Measurements from ENCODE around the gene LGR5. TPM values are rescaled to one million over a fixed set of nuclear protein-coding genes. Genes with fewer than 3 reads are reported as not detected.

Gene LGR5, protein sequence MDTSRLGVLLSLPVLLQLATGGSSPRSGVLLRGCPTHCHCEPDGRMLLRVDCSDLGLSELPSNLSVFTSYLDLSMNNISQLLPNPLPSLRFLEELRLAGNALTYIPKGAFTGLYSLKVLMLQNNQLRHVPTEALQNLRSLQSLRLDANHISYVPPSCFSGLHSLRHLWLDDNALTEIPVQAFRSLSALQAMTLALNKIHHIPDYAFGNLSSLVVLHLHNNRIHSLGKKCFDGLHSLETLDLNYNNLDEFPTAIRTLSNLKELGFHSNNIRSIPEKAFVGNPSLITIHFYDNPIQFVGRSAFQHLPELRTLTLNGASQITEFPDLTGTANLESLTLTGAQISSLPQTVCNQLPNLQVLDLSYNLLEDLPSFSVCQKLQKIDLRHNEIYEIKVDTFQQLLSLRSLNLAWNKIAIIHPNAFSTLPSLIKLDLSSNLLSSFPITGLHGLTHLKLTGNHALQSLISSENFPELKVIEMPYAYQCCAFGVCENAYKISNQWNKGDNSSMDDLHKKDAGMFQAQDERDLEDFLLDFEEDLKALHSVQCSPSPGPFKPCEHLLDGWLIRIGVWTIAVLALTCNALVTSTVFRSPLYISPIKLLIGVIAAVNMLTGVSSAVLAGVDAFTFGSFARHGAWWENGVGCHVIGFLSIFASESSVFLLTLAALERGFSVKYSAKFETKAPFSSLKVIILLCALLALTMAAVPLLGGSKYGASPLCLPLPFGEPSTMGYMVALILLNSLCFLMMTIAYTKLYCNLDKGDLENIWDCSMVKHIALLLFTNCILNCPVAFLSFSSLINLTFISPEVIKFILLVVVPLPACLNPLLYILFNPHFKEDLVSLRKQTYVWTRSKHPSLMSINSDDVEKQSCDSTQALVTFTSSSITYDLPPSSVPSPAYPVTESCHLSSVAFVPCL
- 4.1 TPM for total RNA-seq (ENCODE audit: insufficient read depth, low replicate concordance)

DNA sequence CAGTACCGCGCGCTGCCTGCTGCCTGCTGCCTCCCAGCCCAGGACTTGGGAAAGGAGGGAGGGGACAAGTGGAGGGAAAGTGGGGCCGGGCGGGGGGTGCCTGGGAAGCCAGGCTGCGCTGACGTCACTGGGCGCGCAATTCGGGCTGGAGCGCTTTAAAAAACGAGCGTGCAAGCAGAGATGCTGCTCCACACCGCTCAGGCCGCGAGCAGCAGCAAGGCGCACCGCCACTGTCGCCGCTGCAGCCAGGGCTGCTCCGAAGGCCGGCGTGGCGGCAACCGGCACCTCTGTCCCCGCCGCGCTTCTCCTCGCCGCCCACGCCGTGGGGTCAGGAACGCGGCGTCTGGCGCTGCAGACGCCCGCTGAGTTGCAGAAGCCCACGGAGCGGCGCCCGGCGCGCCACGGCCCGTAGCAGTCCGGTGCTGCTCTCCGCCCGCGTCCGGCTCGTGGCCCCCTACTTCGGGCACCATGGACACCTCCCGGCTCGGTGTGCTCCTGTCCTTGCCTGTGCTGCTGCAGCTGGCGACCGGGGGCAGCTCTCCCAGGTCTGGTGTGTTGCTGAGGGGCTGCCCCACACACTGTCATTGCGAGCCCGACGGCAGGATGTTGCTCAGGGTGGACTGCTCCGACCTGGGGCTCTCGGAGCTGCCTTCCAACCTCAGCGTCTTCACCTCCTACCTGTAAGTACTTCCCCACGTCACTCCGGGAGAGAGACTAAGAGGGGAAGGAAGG lies at the start of gene LGR5:
Gene LGR5 (plus strand): TSS at position 186 of the 732 bp plus-strand sequence. CDS start 283 bp downstream, at position 469.
- DNase-seq (ENCODE audit: low spot score) = peak; percentile 58

DNA sequence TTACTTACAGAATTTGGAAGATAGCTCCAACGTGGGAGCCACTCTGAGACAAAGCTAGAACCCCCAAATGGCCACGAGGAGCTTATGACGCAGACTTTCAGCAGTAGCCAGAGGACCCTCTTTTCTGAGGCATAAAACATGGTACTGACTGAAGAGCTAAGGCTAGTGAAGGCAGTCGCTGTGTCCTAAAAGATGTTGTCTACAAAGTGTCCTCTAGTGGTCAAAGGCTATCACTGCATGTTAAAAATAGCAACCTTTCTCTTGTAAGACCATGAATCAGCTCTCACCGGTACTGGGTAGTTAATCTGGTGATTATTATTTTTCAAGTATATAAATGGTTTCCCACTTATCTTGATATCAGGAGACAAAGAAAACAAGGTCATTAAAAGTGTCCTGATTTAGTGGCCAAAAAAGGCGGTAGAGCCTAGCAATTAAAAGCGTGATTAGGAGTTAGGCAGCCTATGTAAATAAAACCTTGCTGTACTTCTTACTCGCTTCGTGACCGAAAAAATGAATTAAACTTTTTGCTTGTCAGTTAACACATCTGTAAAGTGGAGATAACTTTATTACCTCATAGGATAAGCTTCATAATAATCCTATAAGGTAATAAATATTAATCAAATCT lies 47.0 kb upstream of the LGR5 start:
- DNase-seq (ENCODE audit: low spot score) = peak; percentile 68

DNA sequence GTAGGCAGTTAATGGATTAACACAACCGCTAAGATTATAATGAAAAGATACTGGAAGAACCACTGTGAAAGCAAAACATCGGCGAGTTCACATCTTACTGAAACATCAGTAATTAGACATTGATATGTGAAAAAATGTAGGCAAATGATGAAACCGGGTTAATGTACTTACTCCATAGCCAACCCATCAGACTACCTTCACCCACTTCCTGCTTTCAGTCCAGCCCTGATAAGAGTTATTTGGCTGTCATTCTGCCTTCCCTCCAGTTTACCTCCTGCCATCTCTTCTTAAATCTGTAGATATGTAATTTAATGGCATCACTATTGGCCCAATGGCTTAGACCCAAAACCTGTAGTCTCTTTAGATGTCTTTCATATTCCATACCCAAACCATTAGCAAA lies 46.0 kb upstream of the LGR5 start:
- DNase-seq (ENCODE audit: low spot score) = no peak

DNA sequence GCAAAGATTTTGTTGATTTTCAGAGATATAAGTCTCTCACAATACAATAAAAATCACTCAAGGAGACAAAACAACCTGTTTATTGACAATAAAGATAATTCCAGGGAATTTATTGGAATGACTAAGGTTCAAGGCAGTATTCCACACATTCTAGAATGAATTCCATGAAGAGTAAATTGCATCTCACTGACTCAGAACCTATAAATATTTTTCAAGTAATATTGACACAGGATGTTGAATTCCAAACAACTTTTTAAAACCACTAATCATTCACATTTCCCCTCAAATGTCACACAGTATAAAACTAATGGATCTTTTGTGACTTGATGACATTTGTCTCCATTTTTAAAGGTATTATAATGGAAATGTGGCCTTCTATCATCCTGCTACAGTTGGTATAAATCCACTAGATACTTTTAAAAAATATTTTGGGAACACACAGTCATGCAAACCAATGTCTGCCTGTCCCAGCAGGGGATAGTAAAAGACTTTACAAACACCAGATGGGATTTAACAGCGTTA lies 42.1 kb upstream of the LGR5 start:
- no peak for DNase-seq (ENCODE audit: low spot score)

DNA sequence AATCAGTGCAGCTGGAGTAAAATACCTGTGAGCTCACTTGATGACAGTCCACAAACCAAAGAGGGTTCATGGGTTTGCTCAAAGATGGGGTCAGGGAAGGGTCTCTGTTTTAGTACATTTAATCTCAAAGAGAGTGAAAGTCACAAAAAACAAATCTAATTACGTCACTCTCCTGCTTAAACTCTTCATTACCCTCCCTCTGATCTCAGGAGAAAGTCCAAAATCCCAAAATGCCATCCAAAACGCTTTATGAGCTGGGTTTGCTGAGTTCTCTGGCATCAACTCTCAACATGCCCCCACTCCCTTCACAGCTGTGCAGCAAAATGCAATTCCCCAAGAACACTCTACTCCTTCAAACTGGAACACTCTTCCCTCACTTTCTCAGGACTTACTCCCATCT lies 40.4 kb upstream of the LGR5 start:
- peak; percentile 26 for DNase-seq (ENCODE audit: low spot score)

DNA sequence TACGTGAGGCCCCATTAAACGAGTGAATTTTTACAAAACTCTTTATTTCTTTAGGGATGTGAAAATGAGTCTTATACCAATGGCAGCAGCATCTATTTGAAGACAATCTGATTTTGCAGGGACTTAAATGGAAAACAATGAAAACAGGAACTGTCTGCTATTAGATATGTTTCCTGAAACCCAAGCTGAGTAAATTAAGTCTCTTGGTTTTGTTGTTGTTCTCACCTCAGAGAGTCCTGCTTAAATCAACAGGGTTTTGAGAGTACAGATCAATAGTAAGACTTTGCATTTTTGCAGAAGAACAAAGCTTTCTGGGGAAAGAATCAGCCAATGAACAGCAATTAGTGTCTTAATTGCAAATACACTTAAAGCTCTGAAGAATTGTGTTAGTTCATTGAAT lies 39.1 kb upstream of the LGR5 start:
- no peak for DNase-seq (ENCODE audit: low spot score)

DNA sequence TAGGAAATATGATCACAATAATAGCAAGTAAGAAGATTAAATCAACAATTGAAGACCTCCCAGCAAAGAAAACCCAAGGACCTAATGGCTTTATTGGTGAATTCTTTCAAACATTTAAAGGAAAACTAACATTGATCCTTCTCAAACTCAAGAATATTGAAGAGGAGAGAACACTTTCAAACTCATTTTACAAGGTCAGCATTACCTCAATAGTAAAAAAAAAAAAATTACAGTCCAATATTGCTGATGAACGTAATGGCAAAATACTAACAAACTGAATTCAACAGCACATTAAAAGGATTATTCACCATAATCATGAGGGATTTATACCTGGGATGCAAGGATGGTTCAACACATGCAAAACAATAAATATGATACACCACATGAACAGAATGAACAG lies 33.7 kb upstream of the LGR5 start:
- DNase-seq (ENCODE audit: low spot score) = no peak

DNA sequence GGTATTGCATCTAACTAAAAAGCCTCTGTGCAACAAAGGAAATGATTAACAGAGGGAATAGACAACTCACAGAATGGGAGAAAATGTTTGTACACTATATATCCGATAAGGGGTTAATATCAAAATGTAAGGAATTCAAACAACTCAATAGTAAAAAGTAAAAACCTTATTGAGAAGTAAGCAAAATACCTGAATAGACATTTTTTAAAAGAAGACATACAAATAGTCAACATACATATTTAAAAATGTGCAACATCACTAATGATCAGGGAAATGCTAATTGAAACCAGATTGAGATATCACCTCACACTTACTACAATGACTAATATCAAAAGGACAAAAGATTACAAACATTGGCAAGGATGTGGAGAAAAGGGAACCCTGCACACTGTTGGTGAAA lies 31.9 kb upstream of the LGR5 start:
- no peak for DNase-seq (ENCODE audit: low spot score)

DNA sequence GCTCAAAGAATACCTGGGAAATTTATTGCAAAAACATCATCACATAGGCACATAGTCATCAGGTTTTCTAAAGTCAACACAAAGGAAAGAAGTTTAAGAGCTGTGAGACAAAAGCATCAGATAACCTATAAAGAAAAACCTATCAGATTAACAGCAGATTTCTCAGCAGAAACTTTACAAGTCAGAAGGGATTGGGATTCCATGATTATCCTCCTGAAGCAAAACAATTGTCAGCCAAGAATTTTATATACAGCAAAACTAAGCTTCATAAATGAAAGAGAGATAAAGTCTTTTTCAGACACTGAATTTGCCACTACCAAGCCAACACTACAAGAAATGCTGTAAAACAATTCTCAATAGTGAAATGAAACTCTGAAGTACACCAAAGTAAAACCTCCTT lies 28.8 kb upstream of the LGR5 start:
- DNase-seq (ENCODE audit: low spot score) = no peak

DNA sequence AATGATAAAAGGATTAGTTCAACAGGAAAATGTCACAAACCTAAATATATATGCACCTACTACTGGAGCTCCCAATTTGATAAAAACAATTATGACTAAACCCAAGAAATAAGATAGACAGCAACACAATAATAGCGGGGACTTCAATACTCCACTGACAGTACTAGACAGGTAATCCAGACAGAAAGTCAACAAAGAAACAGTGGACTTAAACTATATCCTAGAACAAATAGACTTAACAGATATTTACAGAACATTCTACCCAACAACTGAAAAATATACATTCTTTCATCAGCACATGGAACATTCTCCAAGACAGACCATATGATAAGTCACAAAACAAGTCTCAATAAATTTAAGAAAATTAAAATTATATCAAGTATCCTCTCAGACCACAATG lies 28.0 kb upstream of the LGR5 start:
- DNase-seq (ENCODE audit: low spot score) = no peak

DNA sequence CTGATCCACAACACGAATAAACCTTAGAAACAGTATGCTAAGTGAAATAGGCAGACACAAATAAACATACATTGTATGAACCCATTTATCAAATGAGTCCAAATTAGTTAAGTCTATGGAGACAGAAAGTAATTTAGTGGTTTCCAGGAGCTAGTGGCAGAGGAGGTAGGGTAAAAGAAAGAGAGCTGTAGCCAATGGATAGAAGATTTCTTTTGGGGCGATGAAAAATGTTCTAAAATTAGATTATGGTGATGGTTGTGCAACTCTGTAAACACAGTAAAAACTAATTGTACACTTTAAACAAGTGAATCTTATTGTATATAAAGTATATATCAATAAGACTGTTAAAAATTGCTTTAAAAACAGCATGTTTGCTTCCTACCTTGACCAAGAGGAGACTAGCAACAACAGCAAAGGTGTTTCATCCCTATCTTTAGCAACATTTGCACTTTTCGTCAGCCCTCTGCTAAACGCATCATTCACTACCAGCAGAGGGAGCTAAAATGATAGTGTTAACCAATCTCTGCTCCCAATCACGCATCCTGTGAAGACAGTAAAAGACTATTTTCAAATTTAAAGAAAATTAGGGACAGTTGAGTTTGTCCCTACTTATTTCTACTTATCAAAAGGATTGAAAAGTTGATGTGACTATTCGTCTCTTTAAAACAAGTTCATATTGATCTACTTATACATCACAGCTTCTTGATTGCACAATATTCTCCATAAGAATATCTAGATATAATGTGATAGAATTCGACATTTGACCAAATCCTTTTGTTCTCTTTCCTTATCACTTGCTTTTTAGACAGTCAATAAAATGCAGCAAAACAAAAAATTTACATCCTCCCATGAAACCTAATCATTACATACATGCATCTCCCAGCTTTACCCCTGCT lies 24.0 kb upstream of the LGR5 start:
- peak; percentile 63 for DNase-seq (ENCODE audit: low spot score)

DNA sequence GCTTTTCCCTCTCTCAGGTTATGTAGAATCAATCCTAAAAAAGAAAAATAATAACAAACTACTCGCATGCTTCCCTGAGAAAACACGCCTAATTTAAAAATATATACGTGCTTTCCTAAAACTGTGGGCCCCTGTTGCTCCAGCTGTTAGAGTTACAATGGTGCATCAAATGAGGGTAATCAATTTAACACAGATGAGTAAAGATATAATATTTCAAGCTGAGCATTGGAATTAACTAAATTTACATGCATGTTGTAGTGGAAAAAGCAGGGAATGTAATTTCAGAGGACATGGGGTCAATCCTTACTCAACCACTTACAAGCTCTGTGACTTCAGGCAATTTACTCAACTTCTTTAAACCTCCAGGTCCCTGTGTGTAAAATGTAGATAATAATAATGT lies 22.4 kb upstream of the LGR5 start:
- no peak for DNase-seq (ENCODE audit: low spot score)

DNA sequence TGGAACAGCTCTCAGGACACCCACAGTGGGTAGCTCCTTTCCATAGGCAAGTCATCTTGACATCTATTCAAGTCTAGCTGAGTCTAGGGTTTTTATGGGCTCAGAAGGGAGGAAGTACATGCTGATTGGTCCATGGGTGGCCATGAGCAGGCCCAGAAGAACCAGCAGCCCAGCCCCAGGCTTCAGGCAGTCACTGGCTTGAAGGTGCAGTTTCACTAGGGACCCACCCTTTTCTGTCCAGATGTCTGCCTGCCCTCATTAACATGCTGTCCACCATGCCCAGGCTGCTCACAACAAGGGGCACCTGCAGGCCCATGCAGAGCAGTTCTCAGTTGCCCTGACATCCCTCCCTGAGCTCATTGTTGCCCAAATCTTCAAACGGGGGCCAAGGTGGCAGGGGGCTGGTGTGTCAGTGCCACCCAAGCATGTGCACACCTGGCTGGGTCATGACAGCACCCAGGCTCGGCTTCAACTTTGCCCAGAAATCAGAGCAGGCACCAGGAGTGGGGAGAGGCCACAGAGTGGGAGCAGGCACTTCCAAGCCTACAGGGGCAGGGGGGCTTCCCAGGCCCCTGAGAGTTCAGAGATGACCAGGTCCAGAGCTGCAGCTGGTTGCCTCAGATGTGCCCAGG lies 18.7 kb upstream of the LGR5 start:
- DNase-seq (ENCODE audit: low spot score) = no peak

DNA sequence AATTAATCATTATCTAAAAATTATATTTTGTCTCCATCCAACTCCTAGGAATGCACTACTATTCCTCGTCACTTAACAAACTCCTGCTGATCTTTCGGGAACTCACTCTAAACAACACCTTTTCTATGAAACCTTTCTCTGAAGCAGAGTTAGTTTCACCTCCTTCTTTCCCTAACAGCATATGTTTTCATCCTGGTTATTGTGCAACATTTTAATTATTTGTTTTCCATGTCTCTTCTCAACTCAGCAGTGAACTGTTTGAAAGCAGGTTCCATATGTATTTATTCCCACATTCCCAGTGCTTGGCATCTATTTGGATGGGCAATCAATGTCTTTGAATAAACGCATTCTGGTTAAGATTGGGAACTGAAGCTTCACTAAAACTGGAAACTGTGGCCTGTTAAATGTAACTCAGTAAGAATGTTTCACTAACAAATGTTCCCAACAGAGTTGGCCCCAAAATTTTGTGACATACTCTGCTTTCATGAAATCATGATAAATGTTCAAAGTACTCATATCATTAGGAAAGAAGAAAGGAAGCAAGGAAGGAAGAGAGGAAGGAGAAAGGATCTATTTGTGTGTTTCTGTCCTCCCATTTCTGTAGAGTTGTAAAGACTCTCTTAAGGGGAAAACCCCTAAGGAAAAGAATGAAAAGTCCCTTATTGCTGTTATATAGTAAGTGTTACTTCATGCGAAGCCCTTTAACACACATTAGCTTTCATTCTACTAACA lies 13.9 kb upstream of the LGR5 start:
- no peak for DNase-seq (ENCODE audit: low spot score)

DNA sequence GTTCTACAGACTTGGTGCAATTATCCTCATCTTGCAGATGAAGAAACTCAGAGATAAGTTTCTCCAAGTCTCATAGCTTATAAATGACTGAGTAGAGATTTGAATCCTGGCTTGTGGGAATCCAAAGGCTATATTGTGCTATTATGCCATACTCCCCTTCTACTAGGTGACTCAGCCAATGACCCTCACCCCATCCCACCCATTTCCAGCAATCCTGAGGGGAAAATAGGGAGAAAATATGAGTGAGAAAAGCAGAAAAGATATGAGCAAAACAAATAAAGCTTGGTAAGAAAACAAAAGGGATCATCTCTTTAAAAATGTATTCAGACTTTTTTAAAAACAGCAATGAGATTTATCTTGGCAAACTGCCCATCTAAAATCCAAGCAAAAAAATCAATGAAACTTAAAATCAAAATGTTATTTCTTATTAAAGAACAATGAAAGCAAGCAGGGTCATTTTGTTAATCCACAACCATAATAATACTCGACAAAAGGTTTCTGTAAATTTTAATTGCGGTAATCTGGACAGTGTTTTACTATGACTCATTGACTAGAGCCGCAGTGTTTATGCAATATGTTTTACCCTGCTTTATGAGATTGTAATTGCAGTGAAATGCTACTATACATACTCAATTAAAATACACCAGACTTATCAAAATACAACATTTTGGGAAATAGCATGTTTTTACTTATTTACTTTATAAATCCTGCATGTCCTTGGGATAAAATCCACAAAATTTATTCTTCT lies 13.1 kb upstream of the LGR5 start:
- peak; percentile 15 for DNase-seq (ENCODE audit: low spot score)

DNA sequence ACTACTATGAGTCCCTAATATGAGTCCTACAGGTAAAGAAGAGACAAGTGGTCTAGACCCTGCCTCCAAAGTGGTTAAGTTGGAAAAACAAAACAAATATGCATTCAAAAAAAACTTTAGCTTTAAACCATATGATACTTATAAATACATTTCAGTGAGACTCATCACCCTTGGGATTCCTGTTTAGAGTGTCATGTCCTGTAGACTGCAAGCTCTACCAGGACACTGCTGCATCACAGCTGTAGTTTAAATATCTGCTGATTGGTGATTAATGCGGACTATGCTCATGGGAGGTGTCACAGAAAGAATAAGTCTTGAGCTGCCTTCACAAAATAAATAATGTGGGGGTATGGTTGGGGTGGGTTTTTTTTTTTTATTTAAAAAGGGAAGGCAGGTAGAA lies 8.8 kb upstream of the LGR5 start:
- no peak for DNase-seq (ENCODE audit: low spot score)

DNA sequence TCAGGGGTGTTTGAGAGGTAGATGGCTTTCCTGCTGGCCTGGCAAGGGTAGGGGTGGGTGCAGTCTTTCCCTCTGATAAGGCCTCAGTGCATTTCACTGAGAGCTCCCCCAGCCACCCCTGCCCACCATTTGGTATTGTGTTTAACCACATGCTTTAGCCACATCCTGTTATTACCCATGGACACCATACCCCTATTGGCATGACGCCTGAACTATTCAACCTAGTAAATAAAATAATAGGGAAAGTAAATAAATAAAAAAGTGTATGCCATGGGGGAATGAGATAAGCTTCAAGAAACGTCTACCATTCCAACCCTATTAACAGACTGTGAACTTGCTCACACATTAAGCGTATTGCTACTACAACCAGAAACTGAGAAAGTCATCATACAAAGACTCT lies 7.6 kb upstream of the LGR5 start:
- no peak for DNase-seq (ENCODE audit: low spot score)

DNA sequence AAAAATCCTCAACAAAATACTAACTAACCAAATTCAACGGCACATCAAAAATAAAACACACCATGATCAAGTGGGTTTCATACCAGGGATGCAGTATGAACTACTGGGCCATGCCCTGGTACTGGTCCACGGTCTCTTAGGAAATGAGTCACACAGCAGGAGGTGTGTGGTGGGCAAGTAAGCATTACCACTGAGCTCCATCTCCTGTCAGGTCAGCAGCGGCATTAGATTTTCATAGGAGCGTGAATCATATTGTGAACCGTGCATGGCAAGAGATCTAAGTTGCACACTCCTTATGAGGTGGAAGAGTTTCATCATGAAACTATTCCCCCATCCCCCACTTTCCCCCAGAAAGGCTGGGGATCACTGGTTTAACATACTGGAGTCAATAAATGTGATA lies 6.7 kb upstream of the LGR5 start:
- DNase-seq (ENCODE audit: low spot score) = no peak
